Neural progenitor cell (in vitro differentiated cells): ENCODE measurements around the gene FAM221B. TPM values are rescaled to one million over a fixed set of nuclear protein-coding genes. Genes with fewer than 3 reads are reported as not detected.

ENCODE experiments used
- DNase-seq: peaks from one replicate; pipeline ENCODE4 v3.0.0-alpha.2; 2016; ENCODE audit warnings: low spot score
- H2AFZ ChIP-seq: fragments of 200-600 bp; sonication (generic); replicated peaks from 2 replicates; pipeline ENCODE4 v1.6.1; 2016; ENCODE audit warnings: antibody characterized with exemption
- H3F3A ChIP-seq: fragments of 200-600 bp; sonication (generic); 2 replicates; pipeline ENCODE4 v1.6.1; 2016; ENCODE audit warnings: antibody characterized with exemption, low read depth
- H3K27ac ChIP-seq: fragments of 200-600 bp; sonication (generic); 2 replicates; pipeline ENCODE4 v1.5.1; 2016; ENCODE audit warnings: mild to moderate bottlenecking
- H3K27me3 ChIP-seq: fragments of 200-600 bp; sonication (generic); 2 replicates; pipeline ENCODE4 v1.6.1; 2016; ENCODE audit warnings: mild to moderate bottlenecking, moderate library complexity
- H3K36me3 ChIP-seq: fragments of 200-600 bp; sonication (generic); 2 replicates; pipeline ENCODE4 v1.5.1; 2016
- H3K4me1 ChIP-seq: fragments of 200-600 bp; sonication (generic); 2 replicates; pipeline ENCODE4 v1.6.1; 2016; ENCODE audit warnings: mixed run types
- H3K4me2 ChIP-seq: fragments of 200-600 bp; sonication (generic); 2 replicates; pipeline ENCODE4 v1.6.1; 2016
- H3K4me3 ChIP-seq: fragments of 200-600 bp; sonication (generic); 2 replicates; pipeline ENCODE4 v1.5.1; 2016
- H3K79me2 ChIP-seq: fragments of 200-600 bp; sonication (generic); 2 replicates; pipeline ENCODE4 v1.6.1; 2016; ENCODE audit warnings: low read depth
- H3K9ac ChIP-seq: fragments of 200-600 bp; sonication (generic); 2 replicates; pipeline ENCODE4 v1.6.1; 2016
- H3K9me3 ChIP-seq: fragments of 200-600 bp; sonication (generic); 2 replicates; pipeline ENCODE4 v1.5.1; 2016; ENCODE audit warnings: low read depth
- H4K20me1 ChIP-seq: fragments of 200-600 bp; sonication (generic); 2 replicates; pipeline ENCODE4 v1.6.1; 2016; ENCODE audit warnings: low read depth
- H3K27ac Mint-ChIP-seq: 3 replicates; pipeline ENCODE4 v1.8.0; 2021; ENCODE audit warnings: mixed read lengths
- H3K27me3 Mint-ChIP-seq: 2 replicates; pipeline ENCODE4 v1.8.0; 2022; ENCODE audit warnings: low read depth, mild to moderate bottlenecking, inconsistent platforms, moderate library complexity, mixed read lengths; ENCODE audit not compliant: insufficient read depth
- H3K36me3 Mint-ChIP-seq: 3 replicates; pipeline ENCODE4 v1.8.0; 2021; ENCODE audit warnings: mixed read lengths
- H3K4me1 Mint-ChIP-seq: 3 replicates; pipeline ENCODE4 v1.8.0; 2021; ENCODE audit warnings: mixed read lengths
- H3K4me3 Mint-ChIP-seq: 3 replicates; pipeline ENCODE4 v1.8.0; 2021; ENCODE audit warnings: mild to moderate bottlenecking, moderate library complexity, mixed read lengths
- H3K9me3 Mint-ChIP-seq: 3 replicates; pipeline ENCODE4 v1.8.0; 2020; ENCODE audit warnings: mixed read lengths
- CTCF ChIP-seq: fragments of 200-600 bp; sonication (generic); IDR thresholded peaks from 2 replicates; pipeline ENCODE4 v1.5.1; 2017; ENCODE audit warnings: antibody characterized with exemption, mild to moderate bottlenecking
- EZH2 ChIP-seq: fragments of 200-600 bp; sonication (generic); IDR thresholded peaks from 2 replicates; pipeline ENCODE4 v1.6.1; 2017; ENCODE audit warnings: antibody characterized with exemption, mild to moderate bottlenecking, moderate library complexity
- EZH2phosphoT487 ChIP-seq: fragments of 200-600 bp; sonication (generic); IDR thresholded peaks from 2 replicates; pipeline ENCODE4 v1.6.1; 2017; ENCODE audit warnings: antibody characterized with exemption
- total RNA-seq: library from RNA; depleted of rRNA; stranded (reverse); fragments of >200 nt; gene quantifications from 2 replicates; pipeline ENCODE4 v1.2.3, GENCODE V29; 2015; ENCODE audit warnings: low replicate concordance

Gene FAM221B
- total RNA-seq, 1 donor from 2014 or later = not detected

DNA sequence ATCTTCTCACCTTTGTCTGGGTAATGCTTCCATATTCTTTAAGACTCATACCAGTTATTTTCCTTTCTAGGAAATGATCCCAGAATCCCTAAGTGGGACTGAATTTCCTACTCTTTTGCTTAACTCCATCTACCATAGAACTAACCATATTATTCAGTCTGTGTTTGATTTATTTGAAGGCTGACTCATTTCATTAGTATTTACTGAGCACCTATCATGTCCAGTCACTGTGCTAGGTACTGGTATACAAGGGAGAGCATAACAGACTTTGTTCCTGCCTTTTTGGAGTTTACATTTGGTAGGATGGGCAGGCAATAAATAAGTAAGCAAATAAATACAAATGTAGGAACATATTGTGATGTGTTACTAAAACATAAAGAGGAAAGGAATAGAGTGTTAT, 32.8 kb downstream of the FAM221B start:
- Histone ChIP-seq H3K9me3 (no peaks in the 10 kb centered on the region), H3K4me3 (no peak overlapping the region), H3K27me3 (no peaks in the 10 kb centered on the region), H3K79me2 (no peaks in the 10 kb centered on the region), H3K36me3 (no peaks in the 10 kb centered on the region), H3K4me1 (peaks cover 4% of the 10 kb centered on the region), H3K4me2 (no peak overlapping the region), H3K9ac (no peak overlapping the region), H2AFZ (no peak overlapping the region), H3F3A (no peaks in the 10 kb centered on the region), H3K27ac (no peak overlapping the region), H4K20me1 (no peaks in the 10 kb centered on the region)
- no peak for TF ChIP-seq EZH2
- TF ChIP-seq CTCF = no peak
- TF ChIP-seq EZH2phosphoT487 = no peak
- no peaks in the 10 kb centered on the region for H3K9me3 Mint-ChIP-seq
- H3K36me3 Mint-ChIP-seq = no peaks in the 10 kb centered on the region
- DNase-seq = no peak
- H3K4me1 Mint-ChIP-seq = peaks cover 14% of the 10 kb centered on the region
- no peak overlapping the region for H3K27ac Mint-ChIP-seq
- H3K27me3 Mint-ChIP-seq = peaks cover 4% of the 10 kb centered on the region
- H3K4me3 Mint-ChIP-seq = no peak overlapping the region

DNA sequence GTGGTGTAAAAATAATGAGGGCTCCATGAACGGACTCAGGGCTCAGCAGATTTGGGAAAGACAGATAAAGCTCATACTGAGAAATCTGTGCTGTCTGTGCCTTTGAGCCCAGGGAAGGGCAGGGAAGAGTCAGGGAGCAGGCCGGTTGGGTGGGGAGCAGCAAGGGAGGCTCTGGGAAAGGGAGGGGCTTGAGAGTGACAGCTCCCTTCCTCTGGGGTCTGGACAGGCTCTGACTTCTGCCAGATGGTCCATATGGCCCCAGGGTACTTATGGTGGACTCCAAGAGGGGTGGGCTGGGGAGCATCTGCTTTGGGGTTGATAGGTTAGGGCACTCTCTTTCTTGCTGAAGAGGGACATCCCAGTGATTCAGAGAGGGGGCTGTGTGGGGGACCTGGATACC, 35.1 kb downstream of the FAM221B start:
- Histone ChIP-seq H3K4me3 (no peak overlapping the region), H3K36me3 (no peaks in the 10 kb centered on the region), H3K9me3 (no peaks in the 10 kb centered on the region), H3F3A (peaks cover 6% of the 10 kb centered on the region), H3K4me2 (no peak overlapping the region), H3K79me2 (no peaks in the 10 kb centered on the region), H2AFZ (no peak overlapping the region), H3K4me1 (peaks cover 8% of the 10 kb centered on the region), H3K9ac (no peak overlapping the region), H3K27ac (no peak overlapping the region), H4K20me1 (no peaks in the 10 kb centered on the region), H3K27me3 (no peaks in the 10 kb centered on the region)
- no peak for DNase-seq
- H3K9me3 Mint-ChIP-seq = no peaks in the 10 kb centered on the region
- peaks cover 6% of the 10 kb centered on the region for H3K27me3 Mint-ChIP-seq
- H3K4me3 Mint-ChIP-seq = peak overlapping the region; percentile 47
- peaks cover 21% of the 10 kb centered on the region for H3K4me1 Mint-ChIP-seq
- no peak overlapping the region for H3K27ac Mint-ChIP-seq
- no peak for TF ChIP-seq EZH2phosphoT487
- no peak for TF ChIP-seq CTCF
- TF ChIP-seq EZH2 = no peak
- no peaks in the 10 kb centered on the region for H3K36me3 Mint-ChIP-seq

DNA sequence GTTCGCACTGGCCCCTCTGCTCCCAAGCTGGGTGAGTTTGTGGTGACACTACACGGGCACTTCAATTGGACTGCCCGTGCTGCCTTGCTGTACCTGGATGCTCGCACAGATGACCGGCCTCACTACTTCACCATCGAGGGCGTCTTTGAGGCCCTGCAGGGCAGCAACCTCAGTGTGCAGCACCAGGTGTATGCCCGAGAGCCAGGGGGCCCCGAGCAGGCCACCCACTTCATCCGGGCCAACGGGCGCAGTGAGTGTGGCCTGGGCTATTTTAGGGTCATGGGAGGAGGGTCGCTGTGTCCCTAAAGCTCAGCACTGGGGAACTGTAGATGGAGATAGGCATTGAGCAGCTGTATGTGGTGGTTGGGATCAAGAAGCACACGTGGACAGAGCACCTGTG, 35.7 kb downstream of the FAM221B start:
- DNase-seq = no peak
- no peak overlapping the region for H3K4me2 ChIP-seq
- H3K27ac Mint-ChIP-seq = no peak overlapping the region

More for the DNA sequence above, 35.7 kb downstream of the FAM221B start:
- Histone ChIP-seq H3K4me3 (no peak overlapping the region), H3K9ac (no peak overlapping the region), H3K27me3 (no peaks in the 10 kb centered on the region), H3K79me2 (no peaks in the 10 kb centered on the region), H2AFZ (no peak overlapping the region), H3K9me3 (no peaks in the 10 kb centered on the region), H4K20me1 (no peaks in the 10 kb centered on the region), H3K4me1 (peaks cover 8% of the 10 kb centered on the region), H3K27ac (no peak overlapping the region), H3K36me3 (no peaks in the 10 kb centered on the region), H3F3A (peaks cover 6% of the 10 kb centered on the region)
- Mint-ChIP-seq H3K4me1 (peaks cover 21% of the 10 kb centered on the region), H3K36me3 (no peaks in the 10 kb centered on the region), H3K4me3 (peak overlapping the region; percentile 72), H3K27me3 (peaks cover 6% of the 10 kb centered on the region), H3K9me3 (no peaks in the 10 kb centered on the region)
- no peak for TF ChIP-seq CTCF
- no peak for TF ChIP-seq EZH2
- no peak for TF ChIP-seq EZH2phosphoT487
